GM18520 (cell line): ENCODE measurements around the gene CDC14A.
"Not testable (repeated sequence)": the region's sequence is repeated elsewhere in the genome, so short reads cannot be mapped to it uniquely, and the experiment has no call there.

Source experiments
- ATAC-seq: cut with Tn5 transposase; IDR thresholded peaks from one replicate; pipeline ENCODE4 v1.9.1; 2021; ENCODE audit not compliant: unreplicated experiment

CDC14A gene, protein sequence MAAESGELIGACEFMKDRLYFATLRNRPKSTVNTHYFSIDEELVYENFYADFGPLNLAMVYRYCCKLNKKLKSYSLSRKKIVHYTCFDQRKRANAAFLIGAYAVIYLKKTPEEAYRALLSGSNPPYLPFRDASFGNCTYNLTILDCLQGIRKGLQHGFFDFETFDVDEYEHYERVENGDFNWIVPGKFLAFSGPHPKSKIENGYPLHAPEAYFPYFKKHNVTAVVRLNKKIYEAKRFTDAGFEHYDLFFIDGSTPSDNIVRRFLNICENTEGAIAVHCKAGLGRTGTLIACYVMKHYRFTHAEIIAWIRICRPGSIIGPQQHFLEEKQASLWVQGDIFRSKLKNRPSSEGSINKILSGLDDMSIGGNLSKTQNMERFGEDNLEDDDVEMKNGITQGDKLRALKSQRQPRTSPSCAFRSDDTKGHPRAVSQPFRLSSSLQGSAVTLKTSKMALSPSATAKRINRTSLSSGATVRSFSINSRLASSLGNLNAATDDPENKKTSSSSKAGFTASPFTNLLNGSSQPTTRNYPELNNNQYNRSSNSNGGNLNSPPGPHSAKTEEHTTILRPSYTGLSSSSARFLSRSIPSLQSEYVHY

DNA sequence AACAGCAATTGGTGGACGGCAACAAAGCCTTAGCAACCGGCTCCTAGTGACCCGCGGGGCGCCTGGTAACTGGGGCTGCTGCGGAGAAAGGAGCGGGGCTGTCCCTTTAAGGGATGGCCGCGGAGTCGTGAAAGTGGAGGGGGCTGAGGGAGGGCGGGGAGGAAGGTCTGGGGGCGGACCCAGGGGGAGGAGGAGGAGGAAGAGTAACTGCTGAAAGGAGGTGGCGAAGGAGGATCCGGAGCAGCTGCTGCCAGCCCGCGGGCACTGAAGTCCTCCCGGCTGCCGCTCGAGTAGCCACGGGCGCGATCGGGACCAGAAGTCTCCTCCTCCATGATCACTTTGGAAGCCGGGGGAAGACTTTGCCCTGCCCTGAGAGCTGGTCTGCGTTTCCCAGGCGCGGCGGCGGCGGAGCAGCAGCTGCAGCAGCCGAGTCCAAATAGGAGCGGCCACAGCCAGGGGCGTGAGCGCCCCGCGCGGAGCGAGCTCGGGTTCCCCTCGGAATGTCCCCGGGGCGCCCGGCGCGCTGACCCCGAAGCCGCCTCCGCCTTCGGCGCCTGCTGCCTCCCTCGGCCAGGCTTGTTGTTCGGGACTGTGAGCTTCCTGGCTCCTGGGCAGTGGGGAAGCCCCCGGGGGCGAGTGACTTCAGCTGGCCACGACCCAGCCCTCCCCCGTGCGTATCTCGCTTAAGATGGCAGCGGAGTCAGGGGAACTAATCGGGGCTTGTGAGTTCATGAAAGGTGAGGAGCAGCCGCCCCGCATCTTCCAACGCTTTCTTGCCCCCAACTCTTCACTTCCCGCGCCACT lies at the start of gene CDC14A:
Gene CDC14A (plus strand): TSS at position 240 of the 804 bp plus-strand sequence. CDS start 449 bp downstream, at position 689.
- peak; percentile 64 for ATAC-seq

DNA sequence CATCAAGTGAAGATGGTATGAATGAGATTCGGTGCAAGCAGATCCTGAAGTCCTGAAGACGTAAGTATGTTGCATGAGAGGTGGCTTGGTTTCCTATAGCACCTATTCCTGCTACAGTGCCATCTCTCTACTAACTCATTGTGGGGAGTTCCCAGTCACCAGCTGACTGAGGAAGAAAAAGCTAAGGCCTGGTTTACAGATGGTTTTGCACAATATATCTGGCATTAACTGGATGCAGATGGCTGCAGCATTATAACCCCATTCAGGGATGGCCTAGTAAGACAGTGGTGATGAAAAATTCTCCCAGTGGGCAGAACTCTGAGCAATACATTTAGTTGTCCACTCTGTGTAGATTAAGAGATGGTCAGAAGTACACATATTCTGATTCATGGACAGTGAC lies 49.6 kb upstream of the CDC14A start:
- no peak for ATAC-seq

DNA sequence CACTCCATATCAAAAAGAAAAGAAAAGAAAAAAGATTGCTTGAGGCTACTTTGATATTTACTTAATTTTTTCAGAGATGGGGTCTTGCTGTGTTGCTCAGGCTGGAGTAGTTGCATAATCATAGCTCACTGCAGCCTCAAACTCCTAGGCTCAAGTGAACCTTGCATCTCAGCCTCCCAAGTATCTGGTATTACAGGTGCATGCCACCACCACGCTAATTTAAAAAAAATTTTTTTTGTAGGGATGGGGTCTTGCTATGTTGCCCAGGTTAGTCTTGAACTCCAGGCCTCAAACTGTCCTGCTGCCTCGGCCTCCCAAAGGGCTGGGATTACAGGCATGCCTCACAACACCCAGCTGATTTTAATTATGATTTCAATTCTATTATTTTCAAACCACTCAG lies 48.1 kb upstream of the CDC14A start:
- no peak for ATAC-seq

DNA sequence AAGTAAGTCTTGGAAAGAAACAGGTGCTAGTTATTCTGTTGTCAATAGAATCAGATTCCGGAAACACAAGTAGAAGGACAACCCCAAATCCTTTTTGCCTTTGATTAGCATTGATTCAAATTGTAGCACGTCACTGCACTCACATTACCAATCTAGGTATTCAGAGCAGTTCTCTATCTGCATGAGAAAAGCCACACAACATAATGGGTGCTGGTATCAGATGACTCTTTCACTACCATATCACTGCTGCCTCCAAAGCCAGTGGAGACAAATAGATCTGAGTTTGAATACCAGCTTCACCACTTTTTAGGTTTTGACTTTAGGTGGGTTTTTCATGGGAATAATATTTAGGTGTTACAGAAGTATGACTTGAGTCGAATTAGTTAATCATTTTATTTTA lies 47.4 kb upstream of the CDC14A start:
- no peak for ATAC-seq

DNA sequence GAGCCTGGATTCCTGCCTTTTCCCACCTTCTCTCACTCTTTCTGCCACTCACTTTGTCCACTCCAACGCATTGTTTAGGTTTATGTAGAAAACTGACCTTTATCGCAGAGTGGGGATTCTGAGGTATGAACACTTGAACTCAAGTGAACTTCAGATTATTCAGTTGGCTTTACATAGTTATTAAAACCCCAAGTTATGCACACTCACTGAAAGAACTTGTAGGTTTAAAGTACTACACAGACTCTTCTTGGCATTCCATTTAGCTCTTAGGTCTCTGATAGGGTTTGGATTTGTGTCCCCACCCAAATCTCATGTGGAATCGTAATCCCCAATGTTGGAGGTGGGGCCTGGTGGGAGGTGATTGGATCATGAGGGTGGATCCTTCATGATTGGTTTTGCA lies 46.4 kb upstream of the CDC14A start:
- no peak for ATAC-seq

DNA sequence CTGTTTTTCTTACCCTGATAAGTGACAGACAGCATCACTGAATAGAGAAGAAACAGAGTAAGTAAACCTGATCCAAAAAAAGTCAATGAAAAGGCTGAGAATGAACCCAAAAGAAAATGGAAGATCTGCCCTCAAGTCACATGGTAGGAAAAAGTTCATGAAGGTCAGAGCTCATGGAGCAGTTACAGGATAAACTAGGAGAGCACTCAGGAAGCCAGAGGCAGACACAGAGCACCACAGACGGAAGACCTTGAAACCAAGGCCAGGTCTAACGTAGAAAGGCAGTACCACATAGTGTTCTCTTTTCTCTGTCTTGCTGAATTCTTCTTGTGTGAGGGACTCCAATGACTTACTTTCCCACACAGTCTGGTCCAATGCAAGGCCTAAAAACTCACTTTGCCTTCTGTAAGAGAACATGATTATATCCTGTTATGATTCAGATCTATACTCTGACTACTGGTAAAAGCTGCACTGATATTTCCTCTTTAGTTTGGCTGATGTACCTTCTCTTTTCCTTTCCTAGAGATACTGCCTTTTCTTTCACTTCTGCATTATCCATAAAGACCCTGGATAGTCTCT lies 45.5 kb upstream of the CDC14A start:
- no peak for ATAC-seq

DNA sequence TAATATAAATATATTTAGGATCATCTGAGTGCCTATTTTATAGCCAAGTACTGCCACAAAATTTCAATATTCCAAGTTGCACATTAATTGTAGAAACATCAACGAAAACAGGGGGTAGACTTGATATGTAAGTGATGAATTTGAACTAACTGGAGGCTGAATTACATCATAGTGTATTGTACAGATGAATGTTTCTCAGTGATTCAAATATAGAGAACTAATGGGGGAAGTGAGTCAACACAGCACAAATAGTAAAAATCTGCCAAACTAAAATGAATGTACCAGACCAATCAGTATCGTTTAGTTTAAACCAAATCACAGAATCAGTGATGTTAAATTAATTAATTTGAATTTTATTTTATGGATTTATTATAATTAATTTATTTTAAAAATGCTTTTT lies 43.5 kb upstream of the CDC14A start:
- no peak for ATAC-seq

DNA sequence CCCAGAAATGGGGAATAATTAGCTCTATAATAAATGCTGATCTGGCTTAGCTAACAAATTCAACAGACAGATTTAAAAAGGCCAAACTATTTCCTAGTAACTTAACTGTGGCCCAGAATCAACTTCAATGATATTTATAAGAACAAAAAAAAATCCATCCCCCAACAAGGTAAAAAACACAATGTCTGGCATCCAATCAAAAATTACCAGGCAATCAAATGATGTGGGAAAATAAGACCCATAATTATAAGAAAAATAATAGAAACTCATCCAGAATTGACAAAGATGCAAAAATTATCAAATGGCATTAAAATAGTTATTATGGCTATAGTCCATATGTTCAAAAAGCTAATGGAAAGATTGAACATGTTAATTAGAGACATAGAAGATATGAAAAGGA lies 42.4 kb upstream of the CDC14A start:
- no peak for ATAC-seq

DNA sequence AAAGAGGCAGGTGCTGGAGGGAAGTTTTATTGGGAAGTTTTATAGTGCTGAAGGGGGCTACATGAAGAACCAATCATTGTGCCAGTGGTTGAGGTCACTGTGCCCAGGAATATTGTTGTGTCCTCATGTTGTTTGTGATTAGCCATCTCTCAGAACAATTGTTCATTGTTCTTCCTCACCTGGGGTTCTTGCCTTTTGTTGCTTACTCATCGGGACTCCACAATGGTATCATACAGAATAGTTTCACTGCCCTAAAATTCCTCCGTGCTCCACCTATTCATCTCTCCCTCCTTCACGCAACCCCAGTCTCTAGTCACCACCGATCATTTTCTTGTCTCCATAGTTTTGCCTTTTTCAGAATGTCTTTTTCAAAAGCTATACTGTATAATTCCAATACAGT lies 38.9 kb upstream of the CDC14A start:
- no peak for ATAC-seq

DNA sequence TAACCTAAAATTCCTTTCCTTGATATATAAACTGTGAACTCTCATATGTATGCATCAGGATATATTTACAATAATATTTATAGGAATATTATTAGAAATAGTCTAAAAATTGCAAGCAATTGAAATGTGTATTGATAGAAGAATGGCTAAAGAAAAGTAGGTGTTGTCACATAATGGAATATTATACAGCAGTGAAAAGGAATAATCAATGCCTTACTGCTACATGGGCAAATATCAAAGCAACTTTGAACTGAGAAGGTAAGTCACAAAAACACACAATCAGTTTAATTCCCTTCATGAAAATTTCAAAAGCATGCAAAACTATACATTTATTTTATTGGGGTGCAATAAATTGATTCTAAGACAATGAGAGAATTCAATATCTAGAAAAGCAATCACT lies 35.7 kb upstream of the CDC14A start:
- ATAC-seq: no peak

DNA sequence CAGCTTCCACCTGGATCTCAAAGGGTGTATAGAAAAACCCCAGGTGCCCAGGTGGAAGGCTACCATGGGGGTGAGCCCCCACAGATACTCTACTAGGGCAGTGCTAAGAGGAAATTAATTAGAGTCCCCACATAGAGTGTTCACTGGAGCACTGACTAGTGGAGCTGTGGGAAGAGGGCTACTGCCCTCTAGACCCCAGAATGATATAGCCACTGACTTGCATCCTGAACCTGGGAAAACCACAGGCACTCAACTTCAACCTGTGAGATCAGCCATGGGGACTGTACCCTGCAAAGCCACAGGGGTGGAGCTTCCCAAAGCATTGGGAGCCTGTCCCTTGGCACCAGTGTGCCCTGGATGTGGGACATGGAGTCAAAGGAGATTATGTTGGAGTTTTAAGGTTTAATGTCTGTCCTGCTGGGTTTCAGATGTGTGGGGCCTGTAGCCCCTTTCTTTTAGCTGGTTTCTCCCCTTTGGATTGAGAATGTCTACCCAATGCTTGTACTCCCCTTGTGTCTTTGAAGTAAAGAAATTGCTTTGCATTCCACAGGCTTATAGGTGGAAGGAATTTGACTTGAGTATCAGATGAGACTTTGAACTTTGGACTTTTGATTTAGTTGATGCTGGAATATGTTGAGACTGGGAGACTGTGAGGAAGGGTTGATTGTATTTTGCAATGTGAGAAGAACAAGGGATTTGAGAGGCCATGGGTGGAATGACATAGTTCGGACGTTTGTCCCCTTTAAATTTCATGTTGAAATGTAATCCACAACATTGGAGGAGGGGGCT lies 31.8 kb upstream of the CDC14A start:
- ATAC-seq: no peak

DNA sequence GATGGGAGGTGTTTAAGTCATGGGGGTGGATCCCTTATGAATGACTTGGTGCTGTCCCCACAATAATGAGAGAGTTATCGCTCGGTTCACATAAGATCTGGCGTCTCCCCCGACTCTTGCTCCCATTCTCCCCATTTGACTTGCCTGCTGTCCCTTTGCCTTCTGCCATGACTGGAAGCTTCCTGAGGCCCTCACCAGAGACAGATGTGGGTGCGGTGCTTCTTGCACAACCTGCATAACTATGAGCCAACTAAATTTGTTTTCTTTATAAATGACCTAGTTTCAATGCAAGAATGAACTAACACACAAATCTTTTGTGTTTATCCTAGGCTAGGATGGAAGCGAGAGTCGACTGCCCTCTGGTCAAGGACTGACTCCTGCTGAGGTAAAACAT lies 31.2 kb upstream of the CDC14A start:
- ATAC-seq: no peak

DNA sequence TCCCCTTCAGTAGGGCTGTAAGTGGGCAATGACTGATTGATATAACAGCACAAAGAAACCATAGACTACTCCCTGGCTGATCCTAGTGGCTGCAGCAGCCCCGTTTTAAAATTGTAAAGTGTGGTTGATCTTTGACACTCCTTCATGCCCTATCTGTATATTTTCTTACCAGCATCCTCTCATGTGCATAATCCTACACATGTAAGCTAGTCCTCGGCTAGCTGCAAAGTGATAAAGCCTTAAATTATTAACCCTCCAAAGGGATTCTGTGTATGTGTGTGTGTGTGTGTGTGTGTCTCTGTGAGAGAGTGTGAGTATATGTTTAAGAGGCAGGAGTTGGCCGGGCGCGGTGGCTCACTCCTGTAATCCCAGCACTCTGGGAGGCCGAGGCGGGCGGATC lies 30.8 kb upstream of the CDC14A start:
- no peak for ATAC-seq

DNA sequence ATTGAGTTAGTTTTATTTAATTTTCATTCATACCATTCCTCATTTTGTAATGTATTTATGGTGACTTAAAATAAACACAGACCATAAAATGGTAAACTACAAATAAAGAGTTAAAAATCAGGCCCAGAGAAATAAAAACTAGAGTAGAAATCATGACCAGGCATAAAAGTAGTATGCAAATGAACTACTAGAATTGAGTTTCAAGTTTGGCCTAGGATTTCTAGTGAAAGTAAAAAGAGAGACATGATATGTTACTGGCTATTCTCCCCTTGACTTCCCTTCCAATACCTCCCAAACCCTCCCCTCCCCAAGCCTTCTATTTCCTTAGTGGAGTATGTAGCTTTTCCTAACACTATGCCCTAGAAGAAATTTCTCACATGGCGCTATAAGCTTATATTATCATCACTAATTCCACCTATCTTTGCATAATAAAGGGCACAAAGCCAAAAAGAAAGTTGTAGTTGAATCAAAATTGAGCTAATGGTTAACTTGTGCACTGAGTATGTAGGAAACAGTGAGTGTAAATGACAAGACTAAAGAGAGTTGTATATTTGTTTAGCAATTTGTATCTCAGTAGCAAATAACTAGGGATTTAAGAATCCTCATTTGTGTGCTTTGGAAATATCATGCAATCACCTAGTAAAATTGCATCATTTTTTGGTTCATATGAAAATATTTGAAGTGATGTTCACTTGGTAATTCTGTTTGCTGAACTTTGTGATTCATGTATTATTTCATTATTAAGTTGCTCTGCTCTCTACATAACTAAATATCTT lies 29.7 kb upstream of the CDC14A start:
- no peak for ATAC-seq

DNA sequence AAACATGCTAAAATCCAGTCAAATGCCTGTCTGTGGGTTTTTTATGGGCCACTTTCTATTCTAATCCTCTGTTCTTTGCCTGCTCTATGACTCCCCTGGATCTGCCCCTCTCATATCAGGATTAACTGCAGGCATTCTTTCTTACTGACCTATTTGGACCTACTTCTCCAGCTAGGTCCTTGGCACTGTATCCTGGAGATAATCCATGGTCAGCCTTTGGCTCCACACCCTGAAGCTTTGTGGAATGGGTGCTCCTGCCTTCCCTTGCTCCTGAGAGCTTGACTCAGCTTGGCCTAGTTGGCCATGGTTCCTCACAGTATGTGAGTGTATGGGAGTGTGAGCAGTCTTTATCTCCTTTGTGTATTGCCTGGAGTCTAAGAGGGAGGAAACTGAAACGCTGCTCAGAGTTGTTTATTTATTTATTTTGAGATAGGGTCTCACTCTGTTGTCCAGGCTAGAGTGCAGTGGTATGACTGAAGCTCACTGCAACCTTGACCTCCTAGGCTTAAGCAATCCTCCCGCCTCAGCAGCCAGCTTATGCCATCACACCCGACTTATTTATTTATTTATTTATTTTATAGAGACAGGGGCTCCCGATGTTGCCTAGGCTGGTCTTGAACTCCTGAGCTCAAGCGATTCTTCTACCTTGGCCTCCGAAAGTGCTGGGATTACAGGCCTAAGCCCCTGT lies 28.7 kb upstream of the CDC14A start:
- ATAC-seq: no peak

DNA sequence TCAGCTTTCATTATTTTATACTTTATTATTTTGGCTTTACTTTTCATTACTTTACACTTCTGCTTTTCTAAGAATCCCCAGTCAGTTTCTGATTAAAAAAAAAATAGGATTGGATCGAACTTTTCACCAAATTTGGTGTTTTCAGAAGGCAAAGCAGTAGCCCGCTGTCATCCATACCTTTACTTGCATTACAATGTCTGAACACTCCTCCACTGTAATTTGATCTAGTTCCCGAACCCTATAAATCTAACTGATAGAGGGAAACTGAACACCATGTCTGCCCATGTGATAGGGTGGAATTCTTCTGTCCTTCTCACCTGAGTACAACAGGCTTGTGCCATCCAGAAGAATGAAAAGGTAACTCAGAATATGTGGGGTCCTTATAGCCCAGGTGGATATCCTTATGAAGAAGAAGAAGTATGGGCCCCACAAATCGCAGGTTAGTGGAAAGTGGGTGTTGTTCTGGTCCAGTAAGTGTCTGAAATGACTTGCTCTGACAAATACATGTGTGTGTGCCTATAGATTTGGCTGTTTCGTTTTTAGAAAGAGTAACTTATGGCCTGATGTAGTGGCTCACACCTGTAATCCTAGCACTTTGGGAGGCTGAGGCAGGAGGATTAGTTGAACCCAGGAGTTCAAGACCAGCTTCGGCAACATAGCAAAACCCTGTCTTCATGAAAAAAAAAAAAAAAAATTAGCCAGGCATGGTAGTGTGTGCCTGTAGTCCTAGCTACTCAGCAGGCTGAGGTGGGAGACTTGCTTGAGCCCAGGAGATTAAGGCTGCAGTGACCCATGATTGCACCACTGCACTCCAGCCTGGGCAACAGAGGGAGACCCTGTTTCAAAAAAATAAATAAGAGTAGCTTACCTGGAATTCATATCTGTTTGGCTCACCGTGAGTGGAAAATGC lies 26.6 kb upstream of the CDC14A start:
- ATAC-seq: no peak

DNA sequence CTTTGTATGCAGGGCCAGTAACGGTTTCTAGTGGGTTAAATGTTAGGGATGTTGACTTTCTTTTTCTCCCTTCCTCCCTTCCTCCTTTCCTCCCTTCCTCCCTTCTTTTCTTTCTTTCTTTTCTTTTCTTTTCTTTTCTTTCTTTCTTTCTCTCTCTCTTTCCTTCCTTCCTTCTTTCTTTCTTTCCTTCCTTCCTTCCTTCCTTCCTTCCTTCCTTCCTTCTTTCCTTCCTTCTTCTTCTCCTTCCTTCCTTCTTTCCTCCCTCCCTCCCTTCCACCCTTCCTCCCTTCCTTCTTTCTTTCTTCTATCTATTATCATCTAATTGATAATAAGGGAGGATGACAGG lies 26.0 kb upstream of the CDC14A start:
- not testable (repeated sequence) for ATAC-seq

DNA sequence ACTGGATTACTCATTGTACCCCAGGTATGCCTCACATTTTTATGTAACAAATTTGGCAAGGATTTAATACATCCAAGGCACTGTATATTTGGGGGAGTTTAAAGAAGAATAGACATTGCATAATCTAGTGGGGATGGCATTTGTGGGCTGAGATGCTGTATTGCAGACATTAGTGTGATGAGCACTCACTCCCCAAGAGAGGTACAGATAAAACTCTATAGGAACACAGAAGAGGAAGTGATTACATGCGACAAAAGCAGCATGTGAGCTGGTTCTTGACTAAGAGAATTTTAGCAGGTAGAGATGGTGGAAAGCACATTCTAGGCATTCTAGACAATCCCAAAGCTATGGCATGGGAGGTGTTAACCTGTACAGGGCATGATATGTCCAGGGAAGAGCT lies 24.2 kb upstream of the CDC14A start:
- ATAC-seq: no peak

DNA sequence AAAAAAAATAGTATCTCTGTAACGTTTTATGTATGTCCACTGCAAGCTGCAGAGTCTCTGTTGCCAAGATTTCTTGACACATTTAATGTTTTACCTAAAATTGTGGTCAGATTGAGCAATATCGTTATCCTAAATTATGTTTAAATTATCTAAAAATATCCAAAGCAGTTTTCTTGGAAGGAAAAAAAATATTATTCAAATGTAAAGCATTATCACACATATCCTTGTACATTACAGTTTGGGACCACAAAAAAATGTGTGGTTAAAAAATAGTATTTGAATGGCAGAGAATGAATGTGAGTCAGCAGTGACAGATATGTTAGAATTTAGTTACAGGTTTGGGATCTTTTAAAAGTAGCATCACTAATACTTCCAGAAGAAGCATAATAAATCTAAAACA lies 21.2 kb upstream of the CDC14A start:
- ATAC-seq: not testable (repeated sequence)
